22Rv1 (cell line): ENCODE measurements around the gene STAC.

Experiments used
- CTCF ChIP-seq: fragments of 450-650 bp; IDR thresholded peaks from 2 replicates; pipeline ENCODE4 v1.5.1; 2017; ENCODE audit warnings: mild to moderate bottlenecking
- ZFX ChIP-seq: fragments of 450-650 bp; IDR thresholded peaks from 2 replicates; pipeline ENCODE4 v1.6.1; 2017; ENCODE audit warnings: antibody characterized with exemption, borderline replicate concordance

DNA sequence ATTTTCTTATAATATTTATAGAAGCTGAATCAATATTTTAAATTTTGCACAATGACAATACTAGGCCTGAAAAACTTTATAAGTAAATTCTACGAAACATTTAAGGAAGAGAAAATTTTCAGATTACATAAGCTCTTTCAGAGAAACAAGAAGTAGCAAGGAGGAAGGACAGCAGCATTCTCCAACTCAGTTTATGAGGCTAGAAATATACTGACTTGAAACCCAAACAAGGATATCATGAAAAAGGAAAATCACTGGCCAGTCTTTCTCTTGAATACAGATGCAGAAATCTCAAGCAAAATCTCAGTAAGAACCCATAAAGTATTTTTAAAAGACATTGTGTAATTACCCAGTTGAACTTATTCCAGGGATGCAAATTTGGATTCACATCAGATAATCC, 121.3 kb downstream of the STAC start:
- no peak for TF ChIP-seq CTCF
- TF ChIP-seq ZFX, result no peak
